ENCODE results near the gene FAM184A.

DNA sequence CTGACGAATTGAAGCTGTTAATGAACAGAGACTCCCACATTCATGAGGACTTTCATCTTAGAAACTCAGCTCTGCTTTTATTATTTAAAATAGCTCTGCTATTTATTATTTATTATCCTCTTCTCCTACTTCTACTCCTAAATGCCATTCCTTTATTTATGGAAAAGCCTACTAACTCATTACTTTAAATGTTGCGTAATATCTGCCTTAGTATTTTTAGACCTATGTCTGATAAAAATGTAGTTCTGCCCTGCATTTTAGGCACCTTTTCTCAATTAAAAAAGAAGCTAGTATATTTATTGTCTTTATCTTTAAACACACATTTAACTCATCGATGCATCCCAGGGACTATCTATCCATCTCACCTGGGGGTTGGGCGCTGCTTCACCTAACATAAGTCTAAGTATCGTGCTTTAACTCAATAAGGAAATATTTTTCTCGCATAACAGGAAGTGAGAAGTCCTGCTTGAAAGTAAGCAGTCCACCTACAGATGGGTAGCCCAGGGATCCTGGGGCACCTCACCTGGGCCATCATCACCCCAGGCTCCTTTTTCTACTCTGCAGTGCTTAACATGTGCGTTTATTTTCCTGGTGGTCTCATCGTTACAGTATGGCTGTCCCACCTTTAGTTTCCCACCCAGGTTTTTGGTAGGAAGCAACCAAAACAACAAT lies 31.3 kb upstream of the FAM184A start:
- TF ChIP-seq, protein P1, sequence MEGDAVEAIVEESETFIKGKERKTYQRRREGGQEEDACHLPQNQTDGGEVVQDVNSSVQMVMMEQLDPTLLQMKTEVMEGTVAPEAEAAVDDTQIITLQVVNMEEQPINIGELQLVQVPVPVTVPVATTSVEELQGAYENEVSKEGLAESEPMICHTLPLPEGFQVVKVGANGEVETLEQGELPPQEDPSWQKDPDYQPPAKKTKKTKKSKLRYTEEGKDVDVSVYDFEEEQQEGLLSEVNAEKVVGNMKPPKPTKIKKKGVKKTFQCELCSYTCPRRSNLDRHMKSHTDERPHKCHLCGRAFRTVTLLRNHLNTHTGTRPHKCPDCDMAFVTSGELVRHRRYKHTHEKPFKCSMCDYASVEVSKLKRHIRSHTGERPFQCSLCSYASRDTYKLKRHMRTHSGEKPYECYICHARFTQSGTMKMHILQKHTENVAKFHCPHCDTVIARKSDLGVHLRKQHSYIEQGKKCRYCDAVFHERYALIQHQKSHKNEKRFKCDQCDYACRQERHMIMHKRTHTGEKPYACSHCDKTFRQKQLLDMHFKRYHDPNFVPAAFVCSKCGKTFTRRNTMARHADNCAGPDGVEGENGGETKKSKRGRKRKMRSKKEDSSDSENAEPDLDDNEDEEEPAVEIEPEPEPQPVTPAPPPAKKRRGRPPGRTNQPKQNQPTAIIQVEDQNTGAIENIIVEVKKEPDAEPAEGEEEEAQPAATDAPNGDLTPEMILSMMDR (IDR thresholded peaks at IDR 0.05): no peak
- no peak for TF ChIP-seq EZH2 (IDR thresholded peaks at IDR 0.05)

Data from neural progenitor cell (in vitro differentiated cells).